K562 (cell line): ENCODE measurements around the gene MTMR10. TPM values are rescaled to one million over a fixed set of nuclear protein-coding genes. Genes with fewer than 3 reads are reported as not detected.

Experiments used
- ARID2 ChIP-seq: fragments of 450-650 bp; IDR thresholded peaks from 2 replicates; pipeline ENCODE4 v1.6.1; 2017; ENCODE audit warnings: antibody characterized with exemption, mild to moderate bottlenecking
- CTBP1 ChIP-seq: fragments of 450-650 bp; IDR thresholded peaks from 2 replicates; pipeline ENCODE4 v1.6.1; 2016; ENCODE audit warnings: borderline replicate concordance
- ILF3 ChIP-seq: fragments of 450-650 bp; IDR thresholded peaks from 2 replicates; pipeline ENCODE4 v1.6.1; 2018; ENCODE audit warnings: antibody characterized with exemption, mild to moderate bottlenecking, moderate library complexity, borderline replicate concordance
- NFE2L1 ChIP-seq: fragments of 450-650 bp; IDR thresholded peaks from 2 replicates; pipeline ENCODE4 v1.6.1; 2016; ENCODE audit warnings: missing genetic modification characterization, low read depth, mild to moderate bottlenecking, missing compliant biosample characterization, moderate library complexity, borderline replicate concordance
- PHF20 ChIP-seq: fragments of 450-650 bp; IDR thresholded peaks from 2 replicates; pipeline ENCODE4 v1.6.1; 2018; ENCODE audit not compliant: partially characterized antibody
- PHF21A ChIP-seq: fragments of 450-650 bp; IDR thresholded peaks from 2 replicates; pipeline ENCODE4 v1.6.1; 2017; ENCODE audit warnings: low read depth, borderline replicate concordance
- PHF8 ChIP-seq: fragments of 200-600 bp; sonication (generic); IDR thresholded peaks from 2 replicates; pipeline ENCODE4 v1.6.1; 2012; ENCODE audit warnings: mixed run types, mild to moderate bottlenecking, inconsistent platforms, low read length, moderate library complexity, borderline replicate concordance
- POLR2A ChIP-seq: fragments of 450-650 bp; conservative IDR thresholded peaks from 2 replicates; pipeline ENCODE4 v1.6.1; 2016
- RB1 ChIP-seq: fragments of 450-650 bp; IDR thresholded peaks from 2 replicates; pipeline ENCODE4 v1.6.1; 2017; ENCODE audit warnings: low read depth, mild to moderate bottlenecking
- SMAD4 ChIP-seq: fragments of 250-450 bp; sonication (Bioruptor Pico); conservative IDR thresholded peaks from 2 replicates; pipeline ENCODE4 v1.8.0; 2021; ENCODE audit warnings: inconsistent platforms, mild to moderate bottlenecking, moderate library complexity
- TAF1 ChIP-seq: IDR thresholded peaks from 2 replicates; pipeline ENCODE4 v1.6.1; 2011; ENCODE audit warnings: mild to moderate bottlenecking, low read length, moderate library complexity; ENCODE audit not compliant: insufficient read depth, control insufficient read depth, severe bottlenecking; ENCODE audit errors: extremely low read depth
- TOE1 ChIP-seq, 2 experiments: fragments of 450-650 bp in 1 of 2; sonication (generic) in 1 of 2; formaldehyde crosslinking in 1 of 2; IDR thresholded peaks; 2 replicates each; pipeline versions ENCODE4 v1.7.1 to v1.8.0; 2016 to 2022; ENCODE audit warnings: borderline replicate concordance in 2 of 2, mild to moderate bottlenecking in 2 of 2, antibody characterized with exemption in 1 of 2, inconsistent platforms in 1 of 2, low read depth in 1 of 2, missing genetic modification reagents in 1 of 2, moderate library complexity in 1 of 2
- UBTF ChIP-seq, 2 experiments: IDR thresholded peaks; 2 replicates each; pipeline ENCODE4 v1.6.1; 2012; ENCODE audit warnings: improper control_type of control experiment in 2 of 2, low read depth in 2 of 2, low read length in 2 of 2, borderline replicate concordance in 1 of 2
- ZFX ChIP-seq: sonication (generic); formaldehyde crosslinking; IDR thresholded peaks from 2 replicates; pipeline ENCODE4 v1.8.0; 2022; ENCODE audit warnings: mild to moderate bottlenecking, missing genetic modification reagents, moderate library complexity
- polyA plus RNA-seq, 8 experiments: library from polyadenylated mRNA; depleted of rRNA in 4 of 8; stranded (reverse) in 5 of 8; unstranded in 3 of 8; fragments of >200 nt; fragmentation: Nextera tagmentation in 2 of 8; fragmentation: Illumina TruSeq in 1 of 8; extraction: Ambion mirVana in 2 of 8; extraction: Trizol in 1 of 8; gene quantifications; 2 replicates each; pipeline versions ENCODE4 v1.2.1 to v1.2.3, GENCODE V29; 2011 to 2014; ENCODE audit warnings: inconsistent platforms in 1 of 8, missing spikeins in 1 of 8
- total RNA-seq, 7 experiments: library from RNA; depleted of rRNA in 6 of 7; stranded (reverse); fragments of >200 nt in 6 of 7; fragmentation: Illumina TruSeq in 2 of 7; extraction: Trizol in 2 of 7; gene quantifications; 2 replicates each; pipeline versions ENCODE4 v1.2.1 to v1.2.3, GENCODE V29; 2011 to 2021; ENCODE audit warnings: low replicate concordance in 1 of 7
- TF ChIP-seq, protein P1 (sequence below): fragments of 450-650 bp; IDR thresholded peaks from 2 replicates; pipeline ENCODE4 v1.6.1; 2016; ENCODE audit warnings: low read depth

MTMR10 gene
- total and polyA plus RNA-seq, 9 of the 15 experiments (the other 6 are each of a cell fraction or from before 2014, with no cell fraction given): 1.6 to 6.8 (median 4.8) TPM

DNA sequence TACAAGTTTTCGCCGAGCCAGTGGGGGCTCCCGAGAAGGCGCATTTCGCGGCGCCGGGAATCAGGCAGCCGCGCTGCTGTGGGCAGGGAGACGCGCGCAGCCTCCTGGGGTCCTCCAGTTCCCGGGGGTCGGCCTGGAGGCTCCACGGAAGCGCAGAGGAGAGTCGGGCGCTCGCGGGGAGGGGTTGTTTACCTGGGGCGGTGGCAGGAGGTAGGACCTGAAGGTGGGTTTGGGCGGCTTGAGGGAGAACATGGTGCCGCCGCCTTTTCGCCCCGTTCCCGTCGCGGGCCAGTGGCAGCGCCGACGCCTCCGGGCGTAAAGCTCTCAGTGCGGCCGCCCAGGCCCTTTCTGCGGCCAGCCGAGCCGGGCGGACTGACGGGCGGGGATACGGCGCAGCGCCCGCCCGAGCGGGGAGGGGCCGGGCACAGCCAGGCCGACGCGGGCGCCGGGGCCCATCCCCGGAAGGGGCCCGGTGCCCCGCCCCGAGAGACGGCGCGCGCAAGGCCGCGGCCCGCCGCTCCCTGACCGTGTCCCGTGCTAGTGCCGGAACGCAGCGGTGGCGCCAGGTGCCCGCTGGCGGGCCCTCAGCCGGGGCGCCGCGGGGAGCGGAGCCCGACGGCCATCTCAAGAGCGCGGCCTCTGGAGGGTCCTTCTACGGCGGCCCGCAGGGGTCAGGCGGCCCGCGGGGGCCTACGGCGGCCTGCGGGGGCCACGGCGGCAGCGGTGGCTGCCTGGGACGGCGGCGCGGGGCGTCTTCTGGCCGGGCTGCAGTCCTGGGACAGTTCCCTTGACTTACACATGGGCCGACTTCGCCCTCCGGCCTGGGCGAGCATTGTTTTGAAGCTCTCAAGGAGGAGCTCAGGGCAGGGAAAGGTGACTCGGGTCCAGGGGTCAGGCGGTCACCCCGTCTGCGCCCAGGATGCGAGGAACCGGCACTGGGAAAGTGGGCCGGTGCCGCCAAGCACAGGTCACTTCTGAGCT, at the start of gene MTMR10 (continued):
- TF ChIP-seq, protein P1, sequence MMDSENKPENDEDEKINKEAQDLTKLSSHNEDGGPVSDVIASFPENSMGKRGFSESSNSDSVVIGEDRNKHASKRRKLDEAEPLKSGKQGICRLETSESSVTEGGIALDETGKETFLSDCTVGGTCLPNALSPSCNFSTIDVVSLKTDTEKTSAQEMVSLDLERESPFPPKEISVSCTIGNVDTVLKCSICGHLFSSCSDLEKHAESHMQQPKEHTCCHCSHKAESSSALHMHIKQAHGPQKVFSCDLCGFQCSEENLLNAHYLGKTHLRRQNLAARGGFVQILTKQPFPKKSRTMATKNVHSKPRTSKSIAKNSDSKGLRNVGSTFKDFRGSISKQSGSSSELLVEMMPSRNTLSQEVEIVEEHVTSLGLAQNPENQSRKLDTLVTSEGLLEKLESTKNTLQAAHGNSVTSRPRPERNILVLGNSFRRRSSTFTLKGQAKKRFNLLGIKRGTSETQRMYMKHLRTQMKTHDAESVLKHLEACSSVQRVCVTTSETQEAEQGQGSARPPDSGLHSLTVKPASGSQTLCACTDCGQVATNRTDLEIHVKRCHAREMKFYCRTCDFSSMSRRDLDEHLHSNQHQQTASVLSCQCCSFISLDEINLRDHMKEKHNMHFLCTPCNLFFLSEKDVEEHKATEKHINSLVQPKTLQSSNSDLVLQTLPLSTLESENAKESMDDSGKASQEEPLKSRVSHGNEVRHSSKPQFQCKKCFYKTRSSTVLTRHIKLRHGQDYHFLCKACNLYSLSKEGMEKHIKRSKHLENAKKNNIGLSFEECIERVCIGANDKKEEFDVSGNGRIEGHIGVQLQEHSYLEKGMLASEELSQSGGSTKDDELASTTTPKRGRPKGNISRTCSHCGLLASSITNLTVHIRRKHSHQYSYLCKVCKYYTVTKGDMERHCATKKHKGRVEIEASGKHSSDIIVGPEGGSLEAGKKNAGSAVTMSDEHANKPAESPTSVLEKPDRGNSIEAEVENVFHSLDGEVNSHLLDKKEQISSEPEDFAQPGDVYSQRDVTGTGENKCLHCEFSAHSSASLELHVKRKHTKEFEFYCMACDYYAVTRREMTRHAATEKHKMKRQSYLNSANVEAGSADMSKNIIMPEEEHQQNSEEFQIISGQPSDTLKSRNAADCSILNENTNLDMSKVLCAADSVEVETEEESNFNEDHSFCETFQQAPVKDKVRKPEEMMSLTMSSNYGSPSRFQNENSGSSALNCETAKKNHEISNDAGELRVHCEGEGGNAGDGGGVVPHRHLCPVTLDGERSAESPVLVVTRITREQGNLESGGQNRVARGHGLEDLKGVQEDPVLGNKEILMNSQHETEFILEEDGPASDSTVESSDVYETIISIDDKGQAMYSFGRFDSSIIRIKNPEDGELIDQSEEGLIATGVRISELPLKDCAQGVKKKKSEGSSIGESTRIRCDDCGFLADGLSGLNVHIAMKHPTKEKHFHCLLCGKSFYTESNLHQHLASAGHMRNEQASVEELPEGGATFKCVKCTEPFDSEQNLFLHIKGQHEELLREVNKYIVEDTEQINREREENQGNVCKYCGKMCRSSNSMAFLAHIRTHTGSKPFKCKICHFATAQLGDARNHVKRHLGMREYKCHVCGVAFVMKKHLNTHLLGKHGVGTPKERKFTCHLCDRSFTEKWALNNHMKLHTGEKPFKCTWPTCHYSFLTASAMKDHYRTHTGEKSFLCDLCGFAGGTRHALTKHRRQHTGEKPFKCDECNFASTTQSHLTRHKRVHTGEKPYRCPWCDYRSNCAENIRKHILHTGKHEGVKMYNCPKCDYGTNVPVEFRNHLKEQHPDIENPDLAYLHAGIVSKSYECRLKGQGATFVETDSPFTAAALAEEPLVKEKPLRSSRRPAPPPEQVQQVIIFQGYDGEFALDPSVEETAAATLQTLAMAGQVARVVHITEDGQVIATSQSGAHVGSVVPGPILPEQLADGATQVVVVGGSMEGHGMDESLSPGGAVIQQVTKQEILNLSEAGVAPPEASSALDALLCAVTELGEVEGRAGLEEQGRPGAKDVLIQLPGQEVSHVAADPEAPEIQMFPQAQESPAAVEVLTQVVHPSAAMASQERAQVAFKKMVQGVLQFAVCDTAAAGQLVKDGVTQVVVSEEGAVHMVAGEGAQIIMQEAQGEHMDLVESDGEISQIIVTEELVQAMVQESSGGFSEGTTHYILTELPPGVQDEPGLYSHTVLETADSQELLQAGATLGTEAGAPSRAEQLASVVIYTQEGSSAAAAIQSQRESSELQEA: peak; percentile 85
- TF ChIP-seq TOE1 (IDR thresholded peaks at IDR 0.05; ENCODE audit: borderline replicate concordance): no peak
- TF ChIP-seq TOE1 (CRISPR knock-in tag; IDR thresholded peaks at IDR 0.05; ENCODE audit: borderline replicate concordance, low read depth): no peak
- TF ChIP-seq NFE2L1 (tag): no peak
- TF ChIP-seq ZFX: peak; percentile 91
- TF ChIP-seq PHF21A: no peak
- TF ChIP-seq RB1: peak; percentile 74
- TF ChIP-seq ILF3: peak; percentile 69; the same call in 1 of the 2 replicates
- peak; percentile 67 for TF ChIP-seq TAF1
- TF ChIP-seq UBTF (IDR thresholded peaks at IDR 0.05; ENCODE audit: borderline replicate concordance in 1 of 2, low read depth in 2 of 2, low read length in 2 of 2): peak; percentile 58 to 75
- TF ChIP-seq PHF8: peak; percentile 97
- TF ChIP-seq POLR2A: peak; percentile 79
- peak; percentile 53 for TF ChIP-seq PHF20
- TF ChIP-seq CTBP1: peak; percentile 82
- TF ChIP-seq ARID2: no peak
- peak; percentile 85; the same call in 1 of the 2 replicates for TF ChIP-seq SMAD4 (CRISPR knock-in tag)
